Measurements from ENCODE around the gene KDM8. TPM values are rescaled to one million over a fixed set of nuclear protein-coding genes. Genes with fewer than 3 reads are reported as not detected.

Gene KDM8
- total RNA-seq, 4 donors from 2014 or later: 0.56 to 4.4 (median 2.5) TPM

GRCh38 chr16:27181019-27181790 is 22.1 kb upstream of the KDM8 start:
- Histone ChIP-seq H3K27ac (no peak overlapping the region), H3K4me1 (peaks cover 0 to 10% (median 0%) of the 10 kb centered on the region in 3 donors), H3K4me3 (no peak overlapping the region), H3K36me3 (no peaks in the 10 kb centered on the region), H3K27me3 (no peaks in the 10 kb centered on the region), H3K9me3 (peaks cover 0 to 4% (median 0%) of the 10 kb centered on the region in 3 donors)
- DNase-seq: no peak
- TF ChIP-seq CTCF (IDR thresholded peaks at IDR 0.05) (peak in 1 of 6 experiments; percentile 29), POLR2A (IDR thresholded peaks at IDR 0.05) (no peak)
- intact Hi-C loops (cut with DNase I): no loop called here
- WGBS, 2 donors: 73 to 83% methylated on average over 8 of the region's 8 CpGs

GRCh38 chr16:27182906-27183405 is 20.4 kb upstream of the KDM8 start:
- H3K4me1 ChIP-seq: peaks cover 0 to 10% (median 0%) of the 10 kb centered on the region in 3 donors
- H3K4me3 ChIP-seq: no peak overlapping the region
- H3K9me3 ChIP-seq: peaks cover 0 to 4% (median 0%) of the 10 kb centered on the region in 3 donors
- 79 to 84% methylated on average over 7 of the region's 7 CpGs for WGBS, 2 donors
- no peak overlapping the region for H3K27ac ChIP-seq
- no peak for DNase-seq
- TF ChIP-seq POLR2A (IDR thresholded peaks at IDR 0.05) (no peak), CTCF (IDR thresholded peaks at IDR 0.05) (no peak)
- H3K36me3 ChIP-seq: no peaks in the 10 kb centered on the region
- no peaks in the 10 kb centered on the region for H3K27me3 ChIP-seq
- intact Hi-C loops (cut with DNase I): no loop called here

- H3K36me3 ChIP-seq: no peaks in the 10 kb centered on the region
- H3K4me1 ChIP-seq: no peaks in the 10 kb centered on the region
- 92 to 93% methylated on average over 1 of the region's 1 CpG for whole genome bisulfite sequencing, 2 donors
- peaks cover 0 to 20% (median 0%) of the 10 kb centered on the region in 4 donors for H3K27me3 ChIP-seq
- intact Hi-C loops (cut with DNase I): no loop called here
- no peak overlapping the region for H3K4me3 ChIP-seq
- H3K27ac ChIP-seq: no peak overlapping the region
- DNase-seq: no peak
- TF ChIP-seq CTCF (IDR thresholded peaks at IDR 0.05) (no peak), POLR2A (IDR thresholded peaks at IDR 0.05) (no peak)
- H3K9me3 ChIP-seq: peaks cover 0 to 4% (median 0%) of the 10 kb centered on the region in 3 donors
These were observed 17.6 kb upstream of the KDM8 start for GRCh38 chr16:27185776-27186130.

- no peak for DNase-seq
- Histone ChIP-seq H3K27me3 (peaks cover 0 to 20% (median 0%) of the 10 kb centered on the region in 4 donors), H3K27ac (no peak overlapping the region), H3K4me1 (no peaks in the 10 kb centered on the region), H3K36me3 (no peaks in the 10 kb centered on the region), H3K9me3 (no peaks in the 10 kb centered on the region), H3K4me3 (no peak overlapping the region)
- 60 to 83% methylated on average over 1 to 2 of the region's 2 CpGs for WGBS, 2 donors
- TF ChIP-seq POLR2A (IDR thresholded peaks at IDR 0.05) (no peak), CTCF (IDR thresholded peaks at IDR 0.05) (no peak)
- intact Hi-C loops (cut with DNase I): no loop called here
These were observed 14.7 kb upstream of the KDM8 start for GRCh38 chr16:27188633-27189032.

GRCh38 chr16:27189335-27189972 is 13.9 kb upstream of the KDM8 start:
- no peaks in the 10 kb centered on the region for H3K36me3 ChIP-seq
- H3K27me3 ChIP-seq: peaks cover 0 to 20% (median 0%) of the 10 kb centered on the region in 4 donors
- no peak for DNase-seq
- no peak overlapping the region for H3K4me3 ChIP-seq
- WGBS, 2 donors: 68 to 90% methylated on average over 2 to 3 of the region's 13 CpGs
- H3K27ac ChIP-seq: no peak overlapping the region
- H3K4me1 ChIP-seq: no peaks in the 10 kb centered on the region
- no peaks in the 10 kb centered on the region for H3K9me3 ChIP-seq
- intact Hi-C loops (cut with DNase I): no loop called here
- TF ChIP-seq CTCF (IDR thresholded peaks at IDR 0.05) (no peak), POLR2A (IDR thresholded peaks at IDR 0.05) (no peak)
